Sigmoid colon (tissue), 7 donors: ENCODE data around the gene TFR2. TPM values are rescaled to one million over a fixed set of nuclear protein-coding genes. Genes with fewer than 3 reads are reported as not detected.

Experiments used
- DNase-seq: peaks from one replicate; pipeline ENCODE4 v3.0.0-alpha.2; 2019
- H3K27ac ChIP-seq, 4 donors: fragments of 200-600 bp; sonication (generic); one replicate each; pipeline ENCODE4 v1.5.1; 2016 to 2019; ENCODE audit warnings: mild to moderate bottlenecking in 1 of 4
- H3K27me3 ChIP-seq, 3 donors: fragments of 200-600 bp; sonication (generic); one replicate each; pipeline ENCODE4 v1.5.1; 2019; ENCODE audit warnings: mild to moderate bottlenecking in 1 of 3
- H3K36me3 ChIP-seq, 4 donors: fragments of 200-600 bp; sonication (generic); one replicate each; pipeline ENCODE4 v1.5.1; 2016 to 2019
- H3K4me1 ChIP-seq, 4 donors: fragments of 200-600 bp; sonication (generic); one replicate each; pipeline ENCODE4 v1.5.1; 2017 to 2019
- H3K4me3 ChIP-seq, 4 donors: fragments of 200-600 bp; sonication (generic); one replicate each; pipeline ENCODE4 v1.5.1; 2017 to 2019; ENCODE audit warnings: mild to moderate bottlenecking in 2 of 4, moderate library complexity in 1 of 4
- H3K9me3 ChIP-seq, 4 donors: fragments of 200-600 bp in 3 of 4; sonication (generic) in 3 of 4; one replicate each; pipeline versions ENCODE4 v1.5.1 to v1.6.1; 2013 to 2019
- CTCF ChIP-seq, 4 experiments: fragments of 450-650 bp in 3 of 4; fragments of 200-600 bp in 1 of 4; IDR thresholded peaks; one replicate each; pipeline ENCODE4 v1.5.1; 2016 to 2019; ENCODE audit warnings: antibody characterized with exemption in 4 of 4, mild to moderate bottlenecking in 3 of 4, moderate library complexity in 2 of 4
- EP300 ChIP-seq, 4 donors: sonication (generic); formaldehyde crosslinking; IDR thresholded peaks; one replicate each; pipeline ENCODE4 v1.6.1; 2017; ENCODE audit warnings: antibody characterized with exemption in 4 of 4
- POLR2A ChIP-seq, 2 donors: fragments of 450-650 bp; IDR thresholded peaks; one replicate each; pipeline ENCODE4 v1.6.1; 2016; ENCODE audit warnings: antibody characterized with exemption in 2 of 2, mild to moderate bottlenecking in 2 of 2, moderate library complexity in 2 of 2
- POLR2AphosphoS5 ChIP-seq, 4 donors: sonication (generic); formaldehyde crosslinking; IDR thresholded peaks; one replicate each; pipeline ENCODE4 v1.6.1; 2017; ENCODE audit warnings: antibody characterized with exemption in 4 of 4
- WGBS, 2 donors: extraction: QIAGEN DNeasy Blood & Tissue Kit; methylation state at CpG; one replicate each; pipeline ENCODE4 v1.1.7; 2013; 5-methylcytosine and 5-hydroxymethylcytosine counted together
- intact Hi-C: fragments of 100-400 bp; cut with DNase I; formaldehyde crosslinking; loops from one replicate; pipeline ENCODE4 v1.15.1; 2023
- polyA plus RNA-seq, 3 donors: library from polyadenylated mRNA; stranded (reverse); fragments of 200-250 nt; gene quantifications; one replicate each; pipeline ENCODE4 v1.2.3, GENCODE V29; 2013
- total RNA-seq, 4 donors: library from RNA; depleted of rRNA; stranded (reverse); fragments of >200 nt; gene quantifications; one replicate each; pipeline ENCODE4 v1.1.0, GENCODE V29; 2016
- donor health status: healthy with polysubstance abuse.
- donor health status: Bipolar disorder and iron deficiency.
- donor health status: healthy.

The TFR2 gene
- total and polyA plus RNA-seq, 7 donors = 0.71 to 2.2 TPM; not detected in 5

GRCh38 chr7:100582041-100582579 lies 59.2 kb downstream of the TFR2 start:
- DNase-seq = no peak

GRCh38 chr7:100580466-100581283 lies 60.7 kb downstream of the TFR2 start:
- DNase-seq = no peak
- H3K27me3 ChIP-seq = no peaks in the 10 kb centered on the region
- peaks cover 0 to 33% (median 28%) of the 10 kb centered on the region in 4 donors for H3K4me1 ChIP-seq
- H3K4me3 ChIP-seq = no peak overlapping the region
- no peak overlapping the region for H3K27ac ChIP-seq
- H3K36me3 ChIP-seq = peaks cover 50 to 74% (median 56%) of the 10 kb centered on the region in 4 donors
- intact Hi-C loops = loop anchor here (10.0 kb wide), 1 partner anchor 274 kb away; the partner anchor contains the start of gene SLC12A9
- no peaks in the 10 kb centered on the region for H3K9me3 ChIP-seq
- 86 to 90% methylated on average over 11 of the region's 11 CpGs for WGBS, 2 donors
- no peak for TF ChIP-seq POLR2A (IDR thresholded peaks at IDR 0.05)
- TF ChIP-seq POLR2AphosphoS5 (IDR thresholded peaks at IDR 0.05) = no peak
- TF ChIP-seq EP300 (IDR thresholded peaks at IDR 0.05) = no peak
- no peak for TF ChIP-seq CTCF (IDR thresholded peaks at IDR 0.05)

More at GRCh38 chr7:100582041-100582579, 59.2 kb downstream of the TFR2 start:
- Histone ChIP-seq H3K4me1 (peaks cover 0 to 38% (median 31%) of the 10 kb centered on the region in 4 donors), H3K36me3 (peaks cover 39 to 59% (median 44%) of the 10 kb centered on the region in 4 donors), H3K27ac (peak overlapping the region in 1 of 4 donors; percentile 89), H3K9me3 (no peaks in the 10 kb centered on the region), H3K27me3 (no peaks in the 10 kb centered on the region), H3K4me3 (no peak overlapping the region)
- intact Hi-C loops = loop anchor here (10.0 kb wide), 1 partner anchor 273 kb away; the partner anchor contains the start of gene SLC12A9
- 67 to 87% methylated on average over 20 of the region's 20 CpGs for WGBS, 2 donors
- TF ChIP-seq CTCF (IDR thresholded peaks at IDR 0.05) (no peak), POLR2A (IDR thresholded peaks at IDR 0.05) (no peak), EP300 (IDR thresholded peaks at IDR 0.05) (no peak), POLR2AphosphoS5 (IDR thresholded peaks at IDR 0.05) (no peak)

GRCh38 chr7:100578246-100579183 lies 62.8 kb downstream of the TFR2 start:
- H3K27me3 ChIP-seq = peaks cover 0 to 18% (median 0%) of the 10 kb centered on the region in 3 donors
- intact Hi-C loops = no loop called here
- DNase-seq = peak; percentile 58
- H3K9me3 ChIP-seq = no peaks in the 10 kb centered on the region
- peaks cover 51 to 93% (median 73%) of the 10 kb centered on the region in 4 donors for H3K36me3 ChIP-seq
- peaks cover 0 to 13% (median 9%) of the 10 kb centered on the region in 4 donors for H3K4me1 ChIP-seq
- TF ChIP-seq POLR2A (IDR thresholded peaks at IDR 0.05) = no peak
- no peak for TF ChIP-seq CTCF (IDR thresholded peaks at IDR 0.05)
- no peak for TF ChIP-seq EP300 (IDR thresholded peaks at IDR 0.05)
- TF ChIP-seq POLR2AphosphoS5 (IDR thresholded peaks at IDR 0.05) = no peak
- WGBS, 2 donors = 92 to 94% methylated on average over 28 of the region's 28 CpGs
- H3K27ac ChIP-seq = no peak overlapping the region
- no peak overlapping the region for H3K4me3 ChIP-seq

- no peak for TF ChIP-seq POLR2A (IDR thresholded peaks at IDR 0.05)
- no peak for TF ChIP-seq CTCF (IDR thresholded peaks at IDR 0.05)
- no peak for TF ChIP-seq POLR2AphosphoS5 (IDR thresholded peaks at IDR 0.05)
- no peak for TF ChIP-seq EP300 (IDR thresholded peaks at IDR 0.05)
- H3K9me3 ChIP-seq = no peaks in the 10 kb centered on the region
- peaks cover 0 to 27% (median 0%) of the 10 kb centered on the region in 3 donors for H3K27me3 ChIP-seq
- peaks cover 50 to 88% (median 73%) of the 10 kb centered on the region in 4 donors for H3K36me3 ChIP-seq
- 92 to 95% methylated on average over 14 of the region's 14 CpGs for WGBS, 2 donors
- DNase-seq = peak; percentile 57
- no peak overlapping the region for H3K4me3 ChIP-seq
- H3K27ac ChIP-seq = no peak overlapping the region
- H3K4me1 ChIP-seq = peaks cover 0 to 3% (median under 1%) of the 10 kb centered on the region in 4 donors
- intact Hi-C loops = no loop called here
Measured at GRCh38 chr7:100577507-100577906, 63.8 kb downstream of the TFR2 start.
